K562 (cell line): ENCODE measurements around the gene EIF4G1. TPM values are rescaled to one million over a fixed set of nuclear protein-coding genes. Genes with fewer than 3 reads are reported as not detected.
A peak's percentile ranks its signal among the peaks of the same experiment; 100 is the strongest.

Experiments used
- ATAC-seq: fragments of 200-7000 bp; cut with Tn5 transposase; 3 replicates; pipeline ENCODE4 v1.9.1; 2020; ENCODE audit warnings: moderate library complexity
- BruUV-seq: library from RNA; stranded (reverse); fragments of 400-500 nt; replicated peaks from 2 replicates; lab custom pipeline; 2021; lab: Mats Ljungman, UMichigan
- CTCF ChIA-PET: fragments of 300-600 bp; formaldehyde crosslinking; extraction: SDS; loops from one replicate; lab custom pipeline; 2021; ENCODE audit warnings: low intra/inter-chr PET ratio; lab: Yijun Ruan, JAX
- POLR2A ChIA-PET: fragments of 300-600, 350-650 bp; sonication (Branson Sonifier 250); formaldehyde crosslinking; extraction: SDS; loops from one replicate; lab custom pipeline; 2021; ENCODE audit warnings: antibody characterized with exemption, inconsistent platforms; lab: Yijun Ruan, JAX
- DNase-seq, 4 experiments: peaks; one replicate each; pipeline versions ENCODE4 v3.0.0 to v3.0.0-alpha.2; 2011 to 2018; ENCODE audit warnings: low spot score in 3 of 4, mixed read lengths in 3 of 4; ENCODE audit errors: extremely low read depth in 1 of 4
- FAIRE-seq: peaks from 2 replicates; lab custom pipeline; 2011; peaks lifted over from hg19 to GRCh38; lab: Jason Lieb, UNC
- H2AFZ ChIP-seq: 2 replicates; pipeline ENCODE4 v1.6.0; 2011; ENCODE audit warnings: low read depth, low read length, control low read depth, inconsistent platforms
- H3K27ac ChIP-seq: fragments of 200-600 bp; 3 replicates; pipeline ENCODE4 v1.8.0; 2011; ENCODE audit warnings: low read depth, mild to moderate bottlenecking, control low read depth, inconsistent platforms, low read length, moderate library complexity, mixed read lengths; ENCODE audit errors: extremely low read depth
- H3K27me3 ChIP-seq, 2 experiments: fragments of 300-600 bp in 1 of 2; 2 replicates in 1 of 2; 3 replicates in 1 of 2; pipeline versions ENCODE4 v1.6.0 to v1.8.0; 2011; ENCODE audit warnings: inconsistent platforms in 2 of 2, low read length in 2 of 2, mild to moderate bottlenecking in 1 of 2, mixed read lengths in 1 of 2, moderate library complexity in 1 of 2; ENCODE audit not compliant: control insufficient read depth in 2 of 2, insufficient read depth in 2 of 2
- H3K36me3 ChIP-seq: fragments of 300-600 bp; 3 replicates; pipeline ENCODE4 v1.8.0; 2011; ENCODE audit warnings: mild to moderate bottlenecking, low read length, inconsistent platforms; ENCODE audit not compliant: control insufficient read depth, insufficient read depth
- H3K4me1 ChIP-seq, 2 experiments: fragments of 200-600 bp in 1 of 2; replicated peaks in 1 of 2; 2 replicates in 1 of 2; 3 replicates in 1 of 2; pipeline versions ENCODE4 v1.5.1 to v1.8.0; 2011; ENCODE audit warnings: inconsistent platforms in 2 of 2, low read length in 2 of 2, mild to moderate bottlenecking in 1 of 2, mixed read lengths in 1 of 2, moderate library complexity in 1 of 2; ENCODE audit not compliant: control insufficient read depth in 2 of 2, insufficient read depth in 2 of 2
- H3K4me2 ChIP-seq: 2 replicates; pipeline ENCODE4 v1.6.1; 2011; ENCODE audit warnings: low read length, control low read depth, inconsistent platforms, mixed read lengths; ENCODE audit not compliant: insufficient read depth
- H3K4me3 ChIP-seq: fragments of 200-600 bp; sonication (generic), shearing (Covaris generic); 2 replicates; pipeline ENCODE4 v1.5.1; 2016; ENCODE audit warnings: control low read depth, inconsistent platforms
- H3K79me2 ChIP-seq: fragments of 200-600 bp; 3 replicates; pipeline ENCODE4 v1.8.0; 2011; ENCODE audit warnings: low read length, inconsistent platforms; ENCODE audit not compliant: control insufficient read depth, insufficient read depth
- H3K9ac ChIP-seq, 2 experiments: 2 replicates each; pipeline versions ENCODE4 v1.6.0 to v1.6.1; 2011; ENCODE audit warnings: low read depth in 2 of 2, low read length in 2 of 2, control low read depth in 1 of 2, inconsistent platforms in 1 of 2, mild to moderate bottlenecking in 1 of 2, mixed read lengths in 1 of 2; ENCODE audit not compliant: insufficient read depth in 1 of 2
- H3K9me1 ChIP-seq: one replicate; pipeline ENCODE4 v1.6.0; 2011; ENCODE audit warnings: inconsistent platforms, mild to moderate bottlenecking, low read length, moderate library complexity; ENCODE audit not compliant: control insufficient read depth, insufficient read depth
- H3K9me3 ChIP-seq: replicated peaks from 2 replicates; pipeline ENCODE4 v1.5.1; 2011; ENCODE audit warnings: low read depth, low read length, inconsistent platforms; ENCODE audit not compliant: control insufficient read depth, insufficient read depth
- H4K20me1 ChIP-seq: replicated peaks from 2 replicates; pipeline ENCODE4 v1.6.1; 2011; ENCODE audit warnings: low read length, inconsistent platforms, mixed read lengths; ENCODE audit not compliant: control insufficient read depth, insufficient read depth
- CXXC5 ChIP-seq: fragments of 250-450 bp; sonication (Bioruptor Pico); IDR thresholded peaks from 2 replicates; pipeline ENCODE4 v1.8.0; 2022; ENCODE audit warnings: inconsistent platforms, mild to moderate bottlenecking, moderate library complexity
- KDM1A ChIP-seq, 2 experiments: fragments of 450-650 bp; IDR thresholded peaks; 2 replicates each; pipeline ENCODE4 v1.6.1; 2016; ENCODE audit warnings: mild to moderate bottlenecking in 2 of 2
- MBD2 ChIP-seq: sonication (generic); IDR thresholded peaks from 2 replicates; pipeline ENCODE4 v1.6.1; 2016; ENCODE audit warnings: low read depth, borderline replicate concordance
- MXI1 ChIP-seq: IDR thresholded peaks from 2 replicates; pipeline ENCODE4 v1.6.1; 2011; ENCODE audit warnings: low read depth, mild to moderate bottlenecking, improper control_type of control experiment, low read length
- NELFE ChIP-seq: IDR thresholded peaks from 2 replicates; pipeline ENCODE4 v1.6.1; 2011; ENCODE audit warnings: mild to moderate bottlenecking; ENCODE audit not compliant: insufficient read depth, insufficient read length
- RBFOX2 ChIP-seq: fragments of 200-400 bp; formaldehyde crosslinking; IDR thresholded peaks from 2 replicates; pipeline ENCODE4 v1.6.1; 2017; ENCODE audit warnings: low read depth, mild to moderate bottlenecking, low read length, moderate library complexity
- RBM25 ChIP-seq: fragments of 200-400 bp; formaldehyde crosslinking; IDR thresholded peaks from 2 replicates; pipeline ENCODE4 v1.6.1; 2018; ENCODE audit warnings: low read length, low read depth, moderate library complexity; ENCODE audit not compliant: severe bottlenecking
- RCOR1 ChIP-seq, 2 experiments: IDR thresholded peaks; 2 replicates each; pipeline ENCODE4 v1.6.1; 2012; ENCODE audit warnings: low read depth in 2 of 2, low read length in 2 of 2, borderline replicate concordance in 1 of 2, improper control_type of control experiment in 1 of 2
- SIRT6 ChIP-seq: IDR thresholded peaks from one replicate; pipeline ENCODE4 v1.6.1; 2012; ENCODE audit warnings: low read depth, mild to moderate bottlenecking, control low read depth, inconsistent platforms, low read length, moderate library complexity
- SMARCA5 ChIP-seq: fragments of 450-650 bp; IDR thresholded peaks from 2 replicates; pipeline ENCODE4 v1.6.1; 2016
- SMARCC2 ChIP-seq: fragments of 450-650 bp; IDR thresholded peaks from 2 replicates; pipeline ENCODE4 v1.6.1; 2017; ENCODE audit warnings: antibody characterized with exemption, moderate library complexity, mild to moderate bottlenecking, low read depth
- ZFP36 ChIP-seq: fragments of 150-350 bp; IDR thresholded peaks from 2 replicates; pipeline ENCODE4 v1.6.1; 2018; ENCODE audit warnings: low read length, low read depth; ENCODE audit not compliant: partially characterized antibody
- WGBS: fragments of 100-300 bp; shearing (Covaris generic); methylation state at CpG from one replicate; pipeline ENCODE4 v1.1.6; 2016; ENCODE audit warnings: low coverage, mixed read lengths; ENCODE audit not compliant: insufficient coverage; ENCODE audit errors: missing lambda C conversion rate; 5-methylcytosine and 5-hydroxymethylcytosine counted together
- in situ Hi-C: fragments of 300-500 bp; cut with MboI; formaldehyde crosslinking; loops from 4 replicates; pipeline ENCODE4 v1.15.0; 2018; ENCODE audit warnings: inconsistent platforms, mixed read lengths
- intact Hi-C: fragments of 100-400 bp; cut with micrococcal nuclease; formaldehyde crosslinking; loops from 2 replicates; pipeline ENCODE4 v1.14.2; 2022
- polyA plus RNA-seq, 8 experiments: library from polyadenylated mRNA; depleted of rRNA in 4 of 8; stranded (reverse) in 5 of 8; unstranded in 3 of 8; fragments of >200 nt; fragmentation: Nextera tagmentation in 2 of 8; fragmentation: Illumina TruSeq in 1 of 8; extraction: Ambion mirVana in 2 of 8; extraction: Trizol in 1 of 8; gene quantifications; 2 replicates each; pipeline versions ENCODE4 v1.2.1 to v1.2.3, GENCODE V29; 2011 to 2014; ENCODE audit warnings: inconsistent platforms in 1 of 8, missing spikeins in 1 of 8
- total RNA-seq, 7 experiments: library from RNA; depleted of rRNA in 6 of 7; stranded (reverse); fragments of >200 nt in 6 of 7; fragmentation: Illumina TruSeq in 2 of 7; extraction: Trizol in 2 of 7; gene quantifications; 2 replicates each; pipeline versions ENCODE4 v1.2.1 to v1.2.3, GENCODE V29; 2011 to 2021; ENCODE audit warnings: low replicate concordance in 1 of 7
- TF ChIP-seq, protein P1 (sequence below): fragments of 450-650 bp; IDR thresholded peaks from 2 replicates; pipeline ENCODE4 v1.7.0; 2016; ENCODE audit warnings: borderline replicate concordance
- TF ChIP-seq, protein P2 (sequence below): sonication (generic); formaldehyde crosslinking; IDR thresholded peaks from 2 replicates; pipeline ENCODE4 v1.8.1; 2023; ENCODE audit warnings: mild to moderate bottlenecking, missing genetic modification reagents
- TF ChIP-seq, protein P3 (sequence below): fragments of 250-450 bp; sonication (Bioruptor Pico); IDR thresholded peaks from 2 replicates; pipeline ENCODE4 v1.9.0; 2021; ENCODE audit warnings: mild to moderate bottlenecking
- TF ChIP-seq, protein P4 (sequence below): fragments of 450-650 bp; conservative IDR thresholded peaks from 2 replicates; pipeline ENCODE4 v1.6.1; 2016; ENCODE audit warnings: missing genetic modification characterization, low read depth, mild to moderate bottlenecking, missing compliant biosample characterization, moderate library complexity

The EIF4G1 gene
- total and polyA plus RNA-seq, 9 of the 15 experiments (the other 6 are each of a cell fraction or from before 2014, with no cell fraction given) = 4.6 to 505 (median 155) TPM

DNA sequence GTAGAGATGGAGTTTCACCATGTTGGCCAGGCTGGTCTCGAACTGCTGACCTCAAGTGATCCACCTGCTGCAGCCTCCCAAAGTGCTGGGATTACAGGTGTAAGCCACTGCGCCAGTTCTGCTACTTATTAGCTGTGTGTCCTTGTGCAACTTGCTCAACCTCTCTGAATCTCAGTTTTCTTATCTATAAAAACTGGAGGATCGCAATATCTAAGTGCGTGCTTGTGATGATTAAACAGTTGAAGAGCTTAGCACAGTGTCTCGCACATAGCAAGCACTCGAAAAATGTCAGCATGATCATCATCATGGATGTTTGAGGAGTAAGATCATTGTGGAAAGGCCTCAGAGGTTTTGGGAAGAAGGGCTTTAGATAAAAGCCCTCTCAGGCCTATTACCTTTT, 36.2 kb downstream of the EIF4G1 start:
- peaks cover 8% of the 10 kb centered on the region; the same call in 2 of the 3 replicates for H3K79me2 ChIP-seq
- H4K20me1 ChIP-seq = no peaks in the 10 kb centered on the region
- H3K27me3 ChIP-seq = no peaks in the 10 kb centered on the region
- H3K9me1 ChIP-seq = peaks cover 6% of the 10 kb centered on the region
- 90% methylated on average over 6 of the region's 6 CpGs for WGBS
- H3K9me3 ChIP-seq = no peaks in the 10 kb centered on the region
- H3K36me3 ChIP-seq = peaks cover 68% of the 10 kb centered on the region; the same call in 2 of the 3 replicates
- FAIRE-seq = no peak
- BruUV-seq = no TSS peak
- H3K9ac ChIP-seq = no peak overlapping the region
- H3K4me2 ChIP-seq = no peak overlapping the region
- no peak overlapping the region for H2AFZ ChIP-seq
- H3K4me1 ChIP-seq = peaks cover 56 to 78% of the 10 kb centered on the region in 2 experiments
- DNase-seq = no peak
- CTCF ChIA-PET = no interaction called here
- POLR2A ChIA-PET = interaction anchor here (1.5 to 2.0 kb wide), 2 partner anchors 8 to 21 kb away, joined by 5 to 6 read pairs; no protein-coding TSS in a partner anchor
- H3K27ac ChIP-seq = no peak overlapping the region
- no peak overlapping the region for H3K4me3 ChIP-seq
- ATAC-seq = no peak
- intact Hi-C loops (no loop called here), in situ Hi-C loops (no loop called here)
- TF ChIP-seq, protein P1, sequence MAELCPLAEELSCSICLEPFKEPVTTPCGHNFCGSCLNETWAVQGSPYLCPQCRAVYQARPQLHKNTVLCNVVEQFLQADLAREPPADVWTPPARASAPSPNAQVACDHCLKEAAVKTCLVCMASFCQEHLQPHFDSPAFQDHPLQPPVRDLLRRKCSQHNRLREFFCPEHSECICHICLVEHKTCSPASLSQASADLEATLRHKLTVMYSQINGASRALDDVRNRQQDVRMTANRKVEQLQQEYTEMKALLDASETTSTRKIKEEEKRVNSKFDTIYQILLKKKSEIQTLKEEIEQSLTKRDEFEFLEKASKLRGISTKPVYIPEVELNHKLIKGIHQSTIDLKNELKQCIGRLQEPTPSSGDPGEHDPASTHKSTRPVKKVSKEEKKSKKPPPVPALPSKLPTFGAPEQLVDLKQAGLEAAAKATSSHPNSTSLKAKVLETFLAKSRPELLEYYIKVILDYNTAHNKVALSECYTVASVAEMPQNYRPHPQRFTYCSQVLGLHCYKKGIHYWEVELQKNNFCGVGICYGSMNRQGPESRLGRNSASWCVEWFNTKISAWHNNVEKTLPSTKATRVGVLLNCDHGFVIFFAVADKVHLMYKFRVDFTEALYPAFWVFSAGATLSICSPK = no peak
- TF ChIP-seq SMARCA5 = peak; percentile 86
- TF ChIP-seq MBD2 = no peak
- TF ChIP-seq KDM1A (IDR thresholded peaks at IDR 0.05) = peak in 1 of 2 experiments; percentile 86; a peak in 3 of 4 replicates
- TF ChIP-seq, protein P2, sequence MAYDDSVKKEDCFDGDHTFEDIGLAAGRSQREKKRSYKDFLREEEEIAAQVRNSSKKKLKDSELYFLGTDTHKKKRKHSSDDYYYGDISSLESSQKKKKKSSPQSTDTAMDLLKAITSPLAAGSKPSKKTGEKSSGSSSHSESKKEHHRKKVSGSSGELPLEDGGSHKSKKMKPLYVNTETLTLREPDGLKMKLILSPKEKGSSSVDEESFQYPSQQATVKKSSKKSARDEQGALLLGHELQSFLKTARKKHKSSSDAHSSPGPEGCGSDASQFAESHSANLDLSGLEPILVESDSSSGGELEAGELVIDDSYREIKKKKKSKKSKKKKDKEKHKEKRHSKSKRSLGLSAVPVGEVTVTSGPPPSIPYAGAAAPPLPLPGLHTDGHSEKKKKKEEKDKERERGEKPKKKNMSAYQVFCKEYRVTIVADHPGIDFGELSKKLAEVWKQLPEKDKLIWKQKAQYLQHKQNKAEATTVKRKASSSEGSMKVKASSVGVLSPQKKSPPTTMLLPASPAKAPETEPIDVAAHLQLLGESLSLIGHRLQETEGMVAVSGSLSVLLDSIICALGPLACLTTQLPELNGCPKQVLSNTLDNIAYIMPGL (CRISPR knock-in tag) = no peak
- TF ChIP-seq CXXC5 (CRISPR knock-in tag) = no peak
- TF ChIP-seq SIRT6 = no peak
- peak; percentile 78 for TF ChIP-seq RBM25
- 0 out of 4 replicates have a peak, but pooled peaks of 1 of the 2 experiments have one; percentile 23 for TF ChIP-seq RCOR1 (IDR thresholded peaks at IDR 0.05; ENCODE audit: borderline replicate concordance in 1 of 2, low read depth in 2 of 2, low read length in 2 of 2)
- no peak for TF ChIP-seq RBFOX2
- TF ChIP-seq, protein P3, sequence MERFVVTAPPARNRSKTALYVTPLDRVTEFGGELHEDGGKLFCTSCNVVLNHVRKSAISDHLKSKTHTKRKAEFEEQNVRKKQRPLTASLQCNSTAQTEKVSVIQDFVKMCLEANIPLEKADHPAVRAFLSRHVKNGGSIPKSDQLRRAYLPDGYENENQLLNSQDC (CRISPR knock-in tag) = no peak
- TF ChIP-seq ZFP36 = peak; percentile 70
- no peak for TF ChIP-seq SMARCC2
- TF ChIP-seq, protein P4, sequence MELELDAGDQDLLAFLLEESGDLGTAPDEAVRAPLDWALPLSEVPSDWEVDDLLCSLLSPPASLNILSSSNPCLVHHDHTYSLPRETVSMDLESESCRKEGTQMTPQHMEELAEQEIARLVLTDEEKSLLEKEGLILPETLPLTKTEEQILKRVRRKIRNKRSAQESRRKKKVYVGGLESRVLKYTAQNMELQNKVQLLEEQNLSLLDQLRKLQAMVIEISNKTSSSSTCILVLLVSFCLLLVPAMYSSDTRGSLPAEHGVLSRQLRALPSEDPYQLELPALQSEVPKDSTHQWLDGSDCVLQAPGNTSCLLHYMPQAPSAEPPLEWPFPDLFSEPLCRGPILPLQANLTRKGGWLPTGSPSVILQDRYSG (tag) = no peak
- no peak for TF ChIP-seq NELFE
- no peak for TF ChIP-seq MXI1
